NB4 (cell line): ENCODE data around the gene SCG2.

Source experiments
- DNase-seq: peaks from one replicate; pipeline ENCODE4 v3.0.0; 2010; ENCODE audit warnings: low read depth
- H3K4me3 ChIP-seq: one replicate; pipeline ENCODE4 v1.5.1; 2011; ENCODE audit warnings: mild to moderate bottlenecking, low read depth, low read length, moderate library complexity
- CTCF ChIP-seq: IDR thresholded peaks from one replicate; pipeline ENCODE4 v1.5.1; 2012; ENCODE audit warnings: low read depth, low read length
- MAX ChIP-seq: IDR thresholded peaks from 2 replicates; pipeline ENCODE4 v1.6.1; 2011; ENCODE audit warnings: low read depth, low read length
- MYC ChIP-seq: IDR thresholded peaks from 2 replicates; pipeline ENCODE4 v1.6.1; 2011; ENCODE audit warnings: low read depth, low read length
- POLR2A ChIP-seq: IDR thresholded peaks from 2 replicates; pipeline ENCODE4 v1.6.1; 2011; ENCODE audit warnings: mild to moderate bottlenecking; ENCODE audit not compliant: insufficient read length; ENCODE audit errors: extremely low read depth

Gene SCG2

GRCh38 chr2:223626716-223627115, 24.6 kb upstream of the SCG2 start:
- TF ChIP-seq MAX (no peak), MYC (no peak), POLR2A (no peak)
- DNase-seq, result no peak
- H3K4me3 ChIP-seq, result no peak overlapping the region

- no peak for TF ChIP-seq CTCF
- TF ChIP-seq MAX, result no peak
- no peak for TF ChIP-seq POLR2A
- no peak for TF ChIP-seq MYC
- DNase-seq, result no peak
- no peak overlapping the region for H3K4me3 ChIP-seq
Observed at GRCh38 chr2:223625652-223626051, 23.5 kb upstream of the SCG2 start.

- H3K4me3 ChIP-seq, result no peak overlapping the region
- DNase-seq, result no peak
- TF ChIP-seq MYC, result no peak
- TF ChIP-seq POLR2A, result no peak
- TF ChIP-seq CTCF, result no peak
- TF ChIP-seq MAX, result no peak
Observed at GRCh38 chr2:223621901-223622300, 19.7 kb upstream of the SCG2 start.

GRCh38 chr2:223619486-223620129, 17.4 kb upstream of the SCG2 start:
- H3K4me3 ChIP-seq, result no peak overlapping the region
- TF ChIP-seq MYC, result no peak
- no peak for DNase-seq

GRCh38 chr2:223618172-223619035, 16.2 kb upstream of the SCG2 start:
- TF ChIP-seq MYC (no peak), CTCF (no peak), MAX (no peak), POLR2A (no peak)
- no peak overlapping the region for H3K4me3 ChIP-seq
- peak; percentile 28 for DNase-seq

GRCh38 chr2:223614534-223614933, 12.4 kb upstream of the SCG2 start:
- TF ChIP-seq POLR2A (no peak), MYC (no peak), CTCF (no peak), MAX (no peak)
- no peak for DNase-seq
- no peak overlapping the region for H3K4me3 ChIP-seq
